CD4-positive, alpha-beta T cell treated with Interleukin-21 for 1 hour (primary cell): ENCODE measurements around the gene SLC29A1.
A peak's percentile ranks its signal among the peaks of the same experiment; 100 is the strongest.
"Not testable (repeated sequence)": the region's sequence is repeated elsewhere in the genome, so short reads cannot be mapped to it uniquely, and the experiment has no call there.

Source experiments
- DNase-seq: peaks from one replicate; pipeline ENCODE4 v3.0.0-alpha.2; 2020

SLC29A1 gene

GRCh38 chr6:44224029-44224964 is 902 bp downstream of the SLC29A1 start:
- DNase-seq = no peak

DNA sequence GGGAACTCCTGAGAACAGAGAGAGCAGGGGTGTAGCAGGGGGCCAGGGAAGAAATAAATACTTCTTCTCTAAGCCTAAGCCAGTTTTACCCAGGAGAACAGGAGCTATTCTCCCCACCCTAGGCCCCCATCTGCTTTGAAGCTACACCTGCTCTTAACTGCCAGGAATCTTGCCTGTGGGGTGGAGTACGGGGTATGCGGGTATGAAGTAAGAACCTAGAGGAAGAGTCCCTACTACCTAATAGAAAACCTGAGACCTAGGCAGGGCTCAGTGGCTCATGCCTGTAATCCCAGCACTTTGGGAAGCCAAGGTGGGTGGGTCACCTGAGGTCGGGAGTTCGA is 1.5 kb downstream of the SLC29A1 start:
- no peak for DNase-seq

DNA sequence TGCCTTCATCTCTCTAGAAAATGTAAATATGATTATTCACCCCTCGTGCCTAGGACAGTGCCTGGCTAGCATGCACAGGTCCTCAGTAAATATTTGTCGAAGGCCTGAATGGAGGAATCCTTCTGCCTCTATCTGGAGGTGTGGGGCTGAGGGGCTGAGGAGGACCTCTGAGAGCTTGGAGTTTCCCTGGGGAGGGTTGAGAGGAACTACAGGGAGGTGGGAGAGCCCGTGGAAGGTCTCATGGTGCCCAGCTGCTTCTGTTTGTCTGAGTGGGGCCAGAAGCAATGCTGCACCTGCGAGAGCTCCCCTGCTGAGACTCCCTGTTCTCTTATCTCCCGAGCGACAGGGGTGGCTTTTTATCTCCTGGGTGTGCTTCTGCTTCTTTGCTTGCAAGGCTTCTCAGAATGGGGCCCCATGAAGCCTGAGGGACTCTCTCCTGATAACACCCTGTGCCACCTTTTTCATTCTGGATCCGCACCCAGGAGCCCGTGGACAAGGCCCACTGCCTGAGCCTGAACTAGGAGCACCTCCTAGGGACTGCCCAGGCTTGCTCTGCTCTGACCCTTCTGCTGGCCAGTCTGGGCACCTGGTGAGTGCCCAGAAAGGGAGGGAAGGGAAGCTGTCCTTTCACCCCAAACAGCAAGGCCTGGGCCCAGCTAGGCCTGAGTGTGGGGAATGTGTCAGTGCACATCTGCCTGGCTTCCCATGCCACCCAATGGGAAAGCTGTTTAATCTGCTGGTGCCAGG is 2.4 kb downstream of the SLC29A1 start:
- no peak for DNase-seq

DNA sequence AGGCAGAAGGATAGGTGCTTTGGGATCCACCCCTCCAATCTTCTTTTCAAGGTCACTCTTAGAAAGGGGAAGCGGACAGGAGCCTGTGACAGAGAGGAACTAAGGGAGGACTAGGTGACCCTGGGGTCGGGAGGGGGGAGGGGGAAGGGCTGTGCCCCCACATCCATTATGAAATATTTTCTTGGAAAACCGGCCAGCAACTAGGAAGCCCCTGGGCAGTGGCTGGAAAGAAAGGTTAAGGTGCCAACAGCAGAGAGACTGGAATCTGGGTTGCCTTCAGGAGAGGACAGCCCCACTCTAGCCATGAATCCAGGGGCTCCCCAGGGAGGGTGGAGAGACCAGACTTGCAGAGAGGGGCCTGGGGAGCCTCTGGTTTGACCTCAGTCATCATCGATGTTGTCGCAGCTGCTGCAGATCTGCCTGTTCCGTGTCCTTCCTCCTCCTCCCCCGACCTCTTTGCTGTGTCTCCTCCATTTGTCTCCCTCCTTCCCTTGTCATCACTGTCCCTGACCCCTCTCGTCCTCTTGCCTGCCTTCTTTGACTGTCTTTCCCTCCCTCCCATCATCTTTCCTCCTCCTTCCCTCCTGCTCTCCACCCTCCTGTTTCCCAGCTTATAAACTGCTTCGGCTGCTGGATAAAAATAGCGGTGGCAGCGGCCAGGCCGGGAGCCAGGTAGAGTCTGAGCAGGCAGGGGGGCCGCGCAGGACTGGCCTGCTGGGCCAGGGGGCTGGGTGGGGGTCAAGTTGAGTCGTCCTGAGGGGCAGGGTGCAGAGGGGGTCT is 3.2 kb downstream of the SLC29A1 start:
- no peak for DNase-seq

- DNase-seq = no peak
These were observed 3.9 kb downstream of the SLC29A1 start for GRCh38 chr6:44227148-44227793.

GRCh38 chr6:44228031-44228430 is 4.6 kb downstream of the SLC29A1 start:
- DNase-seq = no peak

DNA sequence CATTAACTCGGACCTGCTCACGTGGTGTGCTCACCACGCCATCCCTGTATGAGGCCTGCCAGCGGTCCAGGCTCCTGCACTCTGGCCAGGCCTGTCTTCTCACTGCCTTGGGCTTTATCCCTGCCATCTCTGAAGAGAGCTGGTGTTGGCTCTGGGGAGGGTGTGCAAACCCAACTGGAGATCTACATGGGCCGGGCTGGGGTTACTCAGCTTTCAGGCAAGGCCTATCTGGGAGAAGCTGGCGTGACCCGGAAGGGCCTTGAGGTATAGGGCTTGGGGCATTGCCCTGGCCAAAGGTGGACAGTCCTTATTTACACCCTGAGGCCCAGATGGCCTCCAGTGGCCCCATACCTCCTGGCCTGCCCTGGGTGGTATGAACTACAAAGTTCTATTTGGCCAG is 5.0 kb downstream of the SLC29A1 start:
- no peak for DNase-seq

DNA sequence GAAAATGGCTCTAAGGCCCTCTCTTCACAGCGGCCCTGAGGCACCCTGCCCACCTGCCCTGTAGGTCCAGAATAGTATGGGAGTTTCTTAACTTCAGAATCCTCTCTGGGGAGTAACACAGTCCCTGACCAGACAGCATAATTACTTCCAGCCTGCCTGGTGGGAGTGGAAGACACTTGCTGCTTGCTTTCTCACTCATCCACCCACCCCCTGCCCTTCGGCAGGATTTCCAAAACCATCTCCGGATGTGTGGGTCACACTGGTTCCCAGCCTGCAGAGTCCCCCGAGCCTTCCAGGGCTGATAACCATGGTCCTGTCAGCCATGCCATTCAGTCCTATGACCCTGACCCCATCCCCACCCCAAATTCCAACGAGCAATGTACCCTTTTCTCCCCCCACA is 5.4 kb downstream of the SLC29A1 start:
- DNase-seq = no peak

DNA sequence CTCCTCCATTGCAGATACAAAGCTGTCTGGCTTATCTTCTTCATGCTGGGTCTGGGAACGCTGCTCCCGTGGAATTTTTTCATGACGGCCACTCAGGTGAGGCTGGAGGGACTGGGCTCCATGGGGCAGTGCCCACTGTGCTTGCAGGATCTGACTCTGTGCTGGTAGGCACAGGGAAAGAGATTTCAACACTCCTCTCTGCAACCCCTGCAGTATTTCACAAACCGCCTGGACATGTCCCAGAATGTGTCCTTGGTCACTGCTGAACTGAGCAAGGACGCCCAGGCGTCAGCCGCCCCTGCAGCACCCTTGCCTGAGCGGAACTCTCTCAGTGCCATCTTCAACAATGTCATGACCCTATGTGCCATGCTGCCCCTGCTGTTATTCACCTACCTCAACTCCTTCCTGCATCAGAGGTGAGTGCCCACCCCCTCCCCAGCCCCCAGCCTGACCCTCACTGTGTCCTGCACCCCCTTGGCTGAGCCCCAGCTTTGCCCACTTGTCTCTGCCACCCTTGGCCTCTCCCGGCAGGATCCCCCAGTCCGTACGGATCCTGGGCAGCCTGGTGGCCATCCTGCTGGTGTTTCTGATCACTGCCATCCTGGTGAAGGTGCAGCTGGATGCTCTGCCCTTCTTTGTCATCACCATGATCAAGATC is 6.1 kb downstream of the SLC29A1 start:
- DNase-seq = no peak

- no peak for DNase-seq
These were observed 6.8 kb downstream of the SLC29A1 start for GRCh38 chr6:44230034-44230675.

DNA sequence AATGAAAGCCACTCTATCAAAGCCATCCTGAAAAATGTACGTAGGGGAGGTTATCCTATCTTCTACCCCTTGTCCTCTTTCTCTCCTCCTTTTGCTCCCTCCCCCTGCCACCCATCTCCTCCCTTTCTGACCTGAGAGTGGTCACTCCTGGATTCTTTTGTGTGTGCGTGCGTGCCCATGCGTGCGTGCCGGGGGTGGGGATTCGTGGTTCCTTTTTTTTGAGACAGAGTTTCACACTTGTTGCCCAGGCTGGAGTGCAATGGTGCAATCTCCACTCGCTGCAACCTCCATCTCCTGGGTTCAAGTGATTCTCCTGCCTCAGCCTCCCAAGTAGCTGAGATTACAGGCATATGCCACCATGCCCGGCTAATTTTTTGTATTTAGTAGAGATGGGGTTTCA is 8.0 kb downstream of the SLC29A1 start:
- not testable (repeated sequence) for DNase-seq

- DNase-seq = no peak
These were observed 9.5 kb downstream of the SLC29A1 start for GRCh38 chr6:44232676-44233566.

DNA sequence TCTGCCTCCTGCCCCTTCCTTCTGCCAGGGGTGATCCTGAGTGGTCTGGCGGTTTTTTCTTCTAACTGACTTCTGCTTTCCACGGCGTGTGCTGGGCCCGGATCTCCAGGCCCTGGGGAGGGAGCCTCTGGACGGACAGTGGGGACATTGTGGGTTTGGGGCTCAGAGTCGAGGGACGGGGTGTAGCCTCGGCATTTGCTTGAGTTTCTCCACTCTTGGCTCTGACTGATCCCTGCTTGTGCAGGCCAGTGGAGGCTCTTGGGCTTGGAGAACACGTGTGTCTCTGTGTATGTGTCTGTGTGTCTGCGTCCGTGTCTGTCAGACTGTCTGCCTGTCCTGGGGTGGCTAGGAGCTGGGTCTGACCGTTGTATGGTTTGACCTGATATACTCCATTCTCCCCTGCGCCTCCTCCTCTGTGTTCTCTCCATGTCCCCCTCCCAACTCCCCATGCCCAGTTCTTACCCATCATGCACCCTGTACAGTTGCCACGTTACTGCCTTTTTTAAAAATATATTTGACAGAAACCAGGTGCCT is 10.2 kb downstream of the SLC29A1 start:
- no peak for DNase-seq

DNA sequence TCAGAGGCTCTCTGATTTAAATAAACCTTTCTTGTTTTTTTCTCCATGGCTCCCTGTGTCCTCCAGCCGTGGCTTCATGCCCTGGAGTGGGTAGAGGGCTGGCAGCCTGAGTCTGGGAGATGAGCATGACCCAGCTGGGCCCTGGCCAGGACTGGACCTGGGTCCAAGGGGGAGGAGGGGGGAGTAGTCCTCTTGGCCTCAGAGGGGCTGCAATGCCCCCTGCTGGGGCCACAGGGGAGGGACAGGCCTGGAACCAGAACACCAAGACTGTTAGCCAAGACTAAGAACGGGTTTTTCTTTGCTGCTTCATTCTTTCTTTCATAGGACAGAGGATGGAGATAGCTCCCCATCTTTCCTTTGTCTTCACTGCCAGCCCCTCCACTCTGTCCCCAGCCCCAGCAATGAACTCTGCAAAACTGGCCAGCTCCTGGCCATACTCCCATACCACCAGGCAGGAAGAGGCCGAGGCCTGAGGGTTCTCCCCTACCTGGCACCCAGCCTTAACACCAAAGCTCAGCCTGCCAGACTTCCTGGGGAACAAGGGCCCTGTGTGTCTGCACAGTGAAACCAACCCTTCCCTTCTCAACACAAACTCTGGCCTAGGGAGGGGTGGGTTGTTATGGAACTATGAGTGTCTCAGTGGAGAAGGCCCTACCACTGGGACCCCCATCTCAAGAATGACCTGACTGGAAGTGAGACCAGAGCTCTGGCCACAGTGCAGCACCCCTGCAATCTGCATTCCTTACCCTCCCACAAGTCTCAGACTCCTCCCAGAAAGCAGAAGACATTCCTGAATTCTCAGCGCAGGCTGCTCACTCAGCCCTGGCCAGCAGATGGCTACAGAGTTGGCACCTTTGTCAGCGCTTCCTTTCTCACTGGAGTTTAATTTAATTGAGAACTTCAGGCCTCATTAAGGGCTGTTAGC is 11.0 kb downstream of the SLC29A1 start:
- DNase-seq = peak; percentile 13

GRCh38 chr6:44235269-44235668 is 11.9 kb downstream of the SLC29A1 start:
- DNase-seq = no peak

DNA sequence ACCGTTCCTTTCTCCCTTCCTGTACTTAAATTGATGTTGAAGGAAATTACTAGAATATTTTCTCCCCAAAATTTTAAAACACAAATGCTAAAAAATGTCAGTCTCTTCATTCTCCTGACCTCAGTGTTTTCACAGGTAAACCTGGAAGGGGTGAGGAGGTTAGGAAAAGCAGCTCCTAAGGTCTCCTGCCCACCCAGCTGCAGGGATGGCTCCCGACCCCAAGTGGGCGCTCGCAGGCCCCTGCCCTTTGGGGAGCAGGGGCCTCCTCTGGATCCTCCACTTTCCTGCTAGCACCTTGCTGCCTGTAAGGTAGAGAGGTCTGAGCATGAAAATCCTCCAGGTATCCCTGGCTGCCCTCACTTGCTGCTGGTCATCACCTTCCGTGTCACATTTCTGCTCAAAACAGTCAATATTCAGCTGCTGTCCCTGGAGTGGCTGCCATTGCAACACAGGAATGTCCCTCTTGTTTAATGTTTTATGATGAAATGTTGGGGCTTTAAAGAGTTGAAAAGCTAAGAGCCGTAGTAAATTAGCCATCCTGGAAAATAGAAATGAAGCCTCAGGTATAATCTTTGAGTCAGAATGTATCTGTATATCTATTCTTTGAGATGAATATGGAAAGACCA is 12.6 kb downstream of the SLC29A1 start:
- DNase-seq = no peak

- peak; percentile 83 for DNase-seq
These were observed 13.8 kb downstream of the SLC29A1 start for GRCh38 chr6:44237021-44237812.
